GM12891 (cell line): Measurements from ENCODE around the gene SFXN1.

Experiments used
- DNase-seq: peaks from one replicate; pipeline ENCODE4 v3.0.0; 2011; ENCODE audit warnings: low spot score; ENCODE audit not compliant: insufficient read length
- FAIRE-seq: peaks from 2 replicates; lab custom pipeline; 2011; peaks lifted over from hg19 to GRCh38; lab: Jason Lieb, UNC
- PAX5 ChIP-seq: IDR thresholded peaks from 2 replicates; pipeline ENCODE4 v1.6.1; 2011; ENCODE audit warnings: low read length, moderate library complexity, mild to moderate bottlenecking; ENCODE audit not compliant: insufficient read depth, severe bottlenecking
- POLR2A ChIP-seq: IDR thresholded peaks from 2 replicates; pipeline ENCODE4 v1.6.1; 2011; ENCODE audit warnings: low read depth, low read length, control low read depth
- POLR2AphosphoS5 ChIP-seq: IDR thresholded peaks from 2 replicates; pipeline ENCODE4 v1.6.1; 2011; ENCODE audit warnings: low read depth, low read length, control low read depth
- POU2F2 ChIP-seq: IDR thresholded peaks from 2 replicates; pipeline ENCODE4 v1.6.1; 2011; ENCODE audit warnings: low read depth, mild to moderate bottlenecking, control low read depth, low read length, moderate library complexity
- SPI1 ChIP-seq: IDR thresholded peaks from 2 replicates; pipeline ENCODE4 v1.6.1; 2011; ENCODE audit warnings: low read depth, low read length, control low read depth
- TAF1 ChIP-seq: IDR thresholded peaks from 2 replicates; pipeline ENCODE4 v1.6.1; 2011; ENCODE audit warnings: low read depth, low read length, control low read depth

Gene SFXN1

GRCh38 chr5:175547842-175548241, 69.5 kb downstream of the SFXN1 start:
- TF ChIP-seq TAF1 = no peak
- TF ChIP-seq POU2F2 = no peak
- no peak for TF ChIP-seq POLR2A
- no peak for TF ChIP-seq PAX5
- TF ChIP-seq SPI1 = no peak
- TF ChIP-seq POLR2AphosphoS5 = no peak
- FAIRE-seq (no peak), DNase-seq (no peak)

- TF ChIP-seq POU2F2 = no peak
- TF ChIP-seq PAX5 = no peak
- no peak for TF ChIP-seq POLR2A
- DNase-seq (no peak), FAIRE-seq (no peak)
These were observed 70.4 kb downstream of the SFXN1 start for GRCh38 chr5:175548626-175549311.

GRCh38 chr5:175550055-175550805, 71.9 kb downstream of the SFXN1 start:
- TF ChIP-seq POU2F2 = no peak
- no peak for TF ChIP-seq TAF1
- no peak for TF ChIP-seq SPI1
- TF ChIP-seq POLR2AphosphoS5 = no peak
- TF ChIP-seq PAX5 = no peak
- TF ChIP-seq POLR2A = no peak
- FAIRE-seq (no peak), DNase-seq (no peak)

GRCh38 chr5:175551266-175551665, 72.9 kb downstream of the SFXN1 start:
- TF ChIP-seq PAX5 (no peak), POU2F2 (no peak), POLR2A (no peak), POLR2AphosphoS5 (no peak), TAF1 (no peak), SPI1 (no peak)
- DNase-seq (no peak), FAIRE-seq (no peak)

- DNase-seq (no peak), FAIRE-seq (no peak)
- TF ChIP-seq SPI1 = no peak
- no peak for TF ChIP-seq PAX5
- TF ChIP-seq POLR2A = no peak
- TF ChIP-seq POLR2AphosphoS5 = no peak
- TF ChIP-seq TAF1 = no peak
- TF ChIP-seq POU2F2 = no peak
These were observed 75.9 kb downstream of the SFXN1 start for GRCh38 chr5:175554296-175554695.

GRCh38 chr5:175555168-175555785, 76.9 kb downstream of the SFXN1 start:
- DNase-seq = no peak
- TF ChIP-seq POU2F2 (no peak), TAF1 (no peak), SPI1 (no peak), POLR2AphosphoS5 (no peak), POLR2A (no peak), PAX5 (no peak)
- no peak for FAIRE-seq

GRCh38 chr5:175556794-175557193, 78.4 kb downstream of the SFXN1 start:
- DNase-seq (no peak), FAIRE-seq (no peak)
- TF ChIP-seq SPI1 (no peak), TAF1 (no peak), PAX5 (no peak), POU2F2 (no peak), POLR2AphosphoS5 (no peak), POLR2A (no peak)

GRCh38 chr5:175557778-175558177, 79.4 kb downstream of the SFXN1 start:
- no peak for TF ChIP-seq PAX5
- no peak for TF ChIP-seq POU2F2
- no peak for TF ChIP-seq POLR2AphosphoS5
- TF ChIP-seq SPI1 = no peak
- TF ChIP-seq POLR2A = no peak
- no peak for TF ChIP-seq TAF1
- DNase-seq = no peak
- FAIRE-seq = no peak

- DNase-seq (no peak), FAIRE-seq (no peak)
- TF ChIP-seq PAX5 (no peak), TAF1 (no peak), POLR2AphosphoS5 (no peak), SPI1 (no peak), POU2F2 (no peak)
These were observed 80.6 kb downstream of the SFXN1 start for GRCh38 chr5:175558801-175559480.
